HG03097 (cell line): ENCODE results near the gene BMPR1A.

Experiments used
- ATAC-seq: cut with Tn5 transposase; IDR thresholded peaks from one replicate; pipeline ENCODE4 v1.9.1; 2021; ENCODE audit not compliant: unreplicated experiment, low FRiP score

BMPR1A gene

GRCh38 chr10:86798025-86798424 lies 41.6 kb downstream of the BMPR1A start:
- ATAC-seq, result no peak

- ATAC-seq, result no peak
Observed at GRCh38 chr10:86798611-86799010, 42.2 kb downstream of the BMPR1A start.

DNA sequence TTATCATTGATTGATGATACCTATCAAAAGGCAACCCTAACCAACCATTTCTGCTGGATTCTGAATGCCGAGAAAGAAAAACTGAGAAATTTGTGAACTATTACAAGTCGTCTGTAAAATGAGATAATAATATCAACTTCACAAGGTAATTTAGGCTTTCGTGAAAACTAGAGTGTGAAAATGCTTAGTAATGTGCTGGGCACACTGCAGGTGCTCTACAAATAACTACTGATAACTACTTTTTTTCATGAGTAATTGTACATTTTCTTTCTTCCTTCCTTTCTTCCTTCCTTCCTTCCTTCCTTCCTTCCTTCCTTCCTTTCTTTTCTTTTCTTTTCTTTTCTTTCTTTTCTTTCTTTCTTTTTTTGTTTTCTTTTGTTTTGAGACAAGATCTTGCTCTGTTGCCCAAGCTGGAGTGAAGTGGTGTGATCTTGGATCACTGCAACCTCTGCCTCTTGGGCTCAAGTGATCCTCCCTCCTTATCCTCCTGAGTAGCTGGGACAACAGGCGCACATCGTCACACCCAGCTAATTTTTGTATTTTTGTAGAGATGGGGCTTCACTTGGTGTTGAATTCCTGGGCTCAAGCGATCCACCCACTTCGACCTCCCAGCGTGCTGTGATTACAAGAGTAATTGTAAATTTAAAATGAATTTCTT lies 42.9 kb downstream of the BMPR1A start:
- no peak for ATAC-seq

GRCh38 chr10:86801995-86802394 lies 45.6 kb downstream of the BMPR1A start:
- ATAC-seq, result no peak

DNA sequence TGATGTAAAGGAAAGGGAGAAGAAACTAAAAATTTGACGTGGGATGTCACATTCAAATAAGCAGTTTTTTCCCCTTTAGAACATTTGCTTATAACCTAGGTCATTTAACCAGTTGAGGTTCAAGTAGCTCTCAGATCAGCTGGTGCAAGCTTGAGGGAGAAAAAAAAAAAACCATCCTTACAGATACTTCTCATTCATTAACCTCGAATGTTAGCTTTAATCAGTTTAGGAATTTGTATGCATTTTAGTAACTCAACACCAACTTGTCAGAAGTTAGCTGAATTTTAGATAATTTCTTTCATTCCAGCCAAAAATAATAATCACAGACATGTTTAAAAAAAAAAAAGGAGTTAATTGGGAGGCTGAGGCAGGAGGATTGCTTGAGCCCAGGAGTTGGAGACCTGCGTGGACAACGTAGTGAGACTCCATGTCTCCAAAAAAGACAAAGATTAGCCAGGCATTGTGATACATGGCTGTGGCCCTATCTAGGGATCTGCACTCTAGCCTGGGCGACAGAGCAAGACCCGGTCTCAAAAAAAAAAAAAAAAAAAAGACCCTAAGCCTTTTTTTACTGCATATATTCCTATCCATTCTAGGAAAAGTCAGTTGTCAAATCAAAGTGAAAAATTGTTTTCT lies 46.2 kb downstream of the BMPR1A start:
- ATAC-seq, result no peak

DNA sequence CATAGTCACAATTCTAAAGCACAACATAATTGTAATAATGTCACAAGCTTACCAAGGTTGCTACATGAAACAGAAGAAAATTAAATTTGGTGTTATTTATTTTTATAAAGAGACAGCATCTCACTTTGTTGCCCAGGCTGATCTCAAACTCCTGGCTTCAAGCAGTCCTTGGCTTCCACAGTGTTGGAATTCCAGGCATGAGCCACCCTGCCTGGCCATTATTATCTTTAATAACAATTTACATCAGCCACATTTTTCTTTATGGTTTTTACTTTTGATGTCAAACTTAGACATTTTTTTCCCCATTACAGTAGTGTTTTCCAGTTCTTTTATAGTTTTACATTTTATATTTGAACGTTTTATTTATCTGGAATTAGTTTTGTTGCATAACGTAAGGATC lies 46.7 kb downstream of the BMPR1A start:
- ATAC-seq, result no peak

GRCh38 chr10:86804805-86805204 lies 48.4 kb downstream of the BMPR1A start:
- ATAC-seq, result no peak

DNA sequence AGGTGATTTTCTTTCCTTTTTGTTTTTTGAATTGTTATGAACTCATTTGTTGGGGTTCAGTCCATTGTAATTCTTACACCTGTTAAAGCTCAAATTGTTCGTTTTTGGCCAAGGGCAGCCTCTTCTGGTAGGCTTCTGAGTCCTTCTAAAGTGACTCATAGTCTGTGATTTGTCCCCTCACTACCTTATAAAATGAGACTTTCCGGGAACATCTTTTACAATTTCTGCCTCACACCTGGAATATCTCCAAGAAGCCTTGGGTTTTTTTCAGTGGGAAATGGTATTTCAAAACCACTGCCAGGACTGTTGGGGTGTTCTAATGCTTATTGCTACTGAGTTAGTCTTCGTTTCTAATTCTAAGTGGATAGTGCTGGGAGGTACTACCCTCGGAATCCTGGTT lies 56.7 kb downstream of the BMPR1A start:
- no peak for ATAC-seq

- no peak for ATAC-seq
Observed at GRCh38 chr10:86813982-86814381, 57.6 kb downstream of the BMPR1A start.

DNA sequence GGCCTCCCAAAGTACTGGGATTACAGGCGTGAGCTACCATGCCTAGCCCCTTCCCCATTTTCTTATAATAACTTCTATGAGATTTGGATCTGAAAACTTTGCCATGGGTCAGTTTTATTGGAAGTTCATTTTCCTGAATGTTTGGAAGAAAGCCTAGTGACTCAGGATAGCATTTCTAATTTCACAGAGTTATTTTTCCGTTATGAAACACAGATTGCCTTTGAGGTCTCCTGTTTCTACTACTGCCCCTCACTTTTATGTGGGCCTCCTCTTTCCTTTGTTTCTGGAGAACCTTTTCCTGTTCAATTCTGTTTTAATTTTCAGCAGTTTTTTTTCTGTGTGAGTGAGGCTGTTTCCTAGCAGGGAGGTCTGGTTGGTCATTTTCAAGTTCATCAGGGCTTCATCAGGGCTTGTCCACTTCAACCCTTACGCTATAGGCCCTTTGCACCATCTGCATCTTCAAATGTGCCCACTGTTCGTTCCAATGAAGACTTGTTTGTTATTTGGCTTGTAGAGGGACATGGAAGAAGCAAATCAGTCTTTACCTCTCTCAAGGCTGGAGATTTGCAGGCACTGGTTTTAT lies 58.7 kb downstream of the BMPR1A start:
- ATAC-seq, result no peak

DNA sequence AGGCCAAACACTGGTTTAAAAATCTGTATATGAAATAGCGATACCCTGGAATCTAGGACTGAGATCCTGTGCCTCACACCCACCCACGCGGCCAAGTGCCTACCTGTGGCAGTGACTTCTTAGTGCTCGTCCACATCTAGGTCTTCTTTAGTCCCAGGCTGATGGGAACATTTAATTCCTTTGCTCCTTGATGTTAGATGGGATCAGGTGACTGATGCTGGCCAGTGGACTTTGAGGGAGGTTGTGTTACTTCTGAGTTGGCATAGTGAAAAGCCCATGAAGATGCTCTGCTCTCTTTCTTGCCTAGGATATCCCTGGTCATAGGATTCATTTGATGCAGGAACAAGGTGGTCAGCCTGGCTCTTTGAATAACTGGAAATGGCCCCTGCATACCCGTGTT lies 59.2 kb downstream of the BMPR1A start:
- no peak for ATAC-seq

GRCh38 chr10:86817246-86817645 lies 60.8 kb downstream of the BMPR1A start:
- no peak for ATAC-seq

DNA sequence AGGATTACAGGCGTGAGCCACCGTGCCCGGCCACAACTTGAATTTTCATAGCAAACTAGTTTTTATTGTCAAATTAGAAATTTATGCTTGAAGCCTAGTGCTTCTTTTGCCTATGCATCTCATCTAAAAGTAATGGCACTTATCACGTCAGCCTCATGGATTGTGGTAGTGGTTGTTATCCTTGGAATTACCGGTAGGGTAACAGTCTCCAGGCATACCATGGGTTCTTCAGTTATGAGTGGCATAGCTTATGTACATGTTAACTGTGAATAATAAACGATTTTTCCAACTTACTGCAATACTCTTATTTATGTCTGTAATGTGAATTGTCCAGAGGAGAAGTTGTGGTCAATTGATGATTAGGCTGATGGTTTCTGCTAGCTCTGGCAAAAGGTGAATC lies 63.1 kb downstream of the BMPR1A start:
- ATAC-seq, result no peak

- no peak for ATAC-seq
Observed at GRCh38 chr10:86820509-86820908, 64.1 kb downstream of the BMPR1A start.

- ATAC-seq, result no peak
Observed at GRCh38 chr10:86821388-86821999, 65.1 kb downstream of the BMPR1A start.

GRCh38 chr10:86823565-86823964 lies 67.1 kb downstream of the BMPR1A start:
- ATAC-seq, result no peak

GRCh38 chr10:86824151-86824550 lies 67.7 kb downstream of the BMPR1A start:
- ATAC-seq, result no peak

DNA sequence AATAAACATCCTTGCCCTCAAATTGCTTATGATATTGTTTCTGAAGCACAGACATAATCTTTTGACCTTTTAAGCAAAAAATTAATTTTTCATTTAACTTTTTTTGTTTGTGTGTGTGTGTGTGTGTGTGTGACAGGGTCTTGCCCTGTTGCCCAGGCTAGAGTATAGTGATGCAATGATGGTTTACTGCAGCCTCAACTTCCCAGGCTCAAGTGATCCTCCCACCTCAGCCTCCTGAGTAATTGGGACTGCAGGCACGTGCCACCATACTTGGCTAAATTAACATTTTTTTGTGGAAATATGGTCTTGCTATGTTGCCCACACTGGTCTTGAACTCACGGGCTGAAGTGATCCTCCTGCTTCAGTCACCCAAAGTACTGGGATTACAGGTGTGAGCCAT lies 68.9 kb downstream of the BMPR1A start:
- ATAC-seq, result no peak

GRCh38 chr10:86827639-86828038 lies 71.2 kb downstream of the BMPR1A start:
- no peak for ATAC-seq

GRCh38 chr10:86828145-86828544 lies 71.7 kb downstream of the BMPR1A start:
- ATAC-seq, result no peak

- ATAC-seq, result no peak
Observed at GRCh38 chr10:86829472-86829871, 73.1 kb downstream of the BMPR1A start.
